Endometrial microvascular endothelial cells (primary cell): ENCODE results near the gene MAK. TPM values are rescaled to one million over a fixed set of nuclear protein-coding genes. Genes with fewer than 3 reads are reported as not detected.
"Not testable (repeated sequence)": the region's sequence is repeated elsewhere in the genome, so short reads cannot be mapped to it uniquely, and the experiment has no call there.

Source experiments
- in situ Hi-C: cut with HindIII; loops from 2 replicates; pipeline ENCODE4 v1.10.0; 2017; ENCODE audit warnings: low sequenced_read_pairs, low pct_unique_long_range_greater_than_20kb; ENCODE audit errors: inconsistent ontology term
- total RNA-seq: library from RNA; depleted of rRNA; stranded (reverse); fragments of >200 nt; gene quantifications from one replicate; pipeline ENCODE4 v1.2.3, GENCODE V29; 2015; ENCODE audit errors: inconsistent ontology term

MAK gene
- total RNA-seq, 1 donor from 2014 or later, result not detected

DNA sequence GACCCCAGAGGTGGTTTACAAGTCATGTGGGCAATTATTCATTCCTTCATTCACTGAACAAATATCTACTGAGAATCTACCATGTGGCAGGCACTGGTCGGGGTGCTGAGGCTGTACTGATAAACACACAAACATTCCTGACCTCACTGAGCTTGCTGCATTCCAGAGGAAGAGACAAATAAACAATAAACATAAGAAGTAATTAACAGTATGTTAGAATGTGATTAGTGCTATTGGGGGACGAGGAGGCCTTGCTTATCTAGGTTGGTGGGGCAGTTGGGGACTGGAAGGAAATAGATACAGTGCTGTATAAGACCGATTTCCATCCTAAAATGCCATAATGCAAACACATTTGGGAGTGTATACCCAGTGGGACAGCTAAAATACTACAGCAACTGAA is 44.1 kb downstream of the MAK start:
- in situ Hi-C loops, result no loop called here

DNA sequence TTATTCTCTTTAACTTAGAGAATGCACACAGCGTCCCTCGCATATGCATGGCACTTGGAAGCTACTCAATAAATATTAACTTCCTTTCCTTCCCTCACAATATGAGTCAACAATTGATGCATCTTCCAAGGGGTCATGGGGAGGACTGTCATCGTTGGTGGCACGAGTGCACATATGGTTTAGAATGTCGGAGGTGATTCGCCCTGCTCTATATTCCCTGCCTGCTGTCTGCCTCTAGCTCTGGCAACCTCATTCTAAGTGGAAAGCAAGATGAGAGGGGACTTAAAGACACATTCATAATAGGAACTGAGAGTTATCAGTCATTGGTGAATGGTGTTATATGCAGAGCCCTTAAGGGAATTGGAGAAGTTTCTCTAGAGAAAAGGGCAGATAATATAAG is 44.6 kb downstream of the MAK start:
- in situ Hi-C loops, result no loop called here

DNA sequence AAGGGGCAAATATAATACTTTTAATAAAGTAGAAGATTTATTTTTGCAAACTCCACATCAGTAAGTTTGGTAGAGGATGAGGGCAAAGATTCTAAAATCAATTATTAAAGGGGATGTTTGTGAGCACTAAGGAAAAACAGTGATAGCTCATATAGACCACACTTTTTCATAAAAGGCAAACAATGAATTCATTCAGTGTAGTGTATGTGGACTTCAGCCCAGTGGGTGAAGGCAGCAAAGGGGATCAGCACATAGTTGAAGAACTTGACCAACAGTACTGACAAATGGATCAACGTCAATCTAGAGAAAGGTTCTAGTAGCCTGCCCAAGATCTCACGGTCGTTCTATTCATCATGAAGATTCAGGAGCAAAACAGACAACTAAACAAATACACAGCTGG is 45.3 kb downstream of the MAK start:
- in situ Hi-C loops, result no loop called here

DNA sequence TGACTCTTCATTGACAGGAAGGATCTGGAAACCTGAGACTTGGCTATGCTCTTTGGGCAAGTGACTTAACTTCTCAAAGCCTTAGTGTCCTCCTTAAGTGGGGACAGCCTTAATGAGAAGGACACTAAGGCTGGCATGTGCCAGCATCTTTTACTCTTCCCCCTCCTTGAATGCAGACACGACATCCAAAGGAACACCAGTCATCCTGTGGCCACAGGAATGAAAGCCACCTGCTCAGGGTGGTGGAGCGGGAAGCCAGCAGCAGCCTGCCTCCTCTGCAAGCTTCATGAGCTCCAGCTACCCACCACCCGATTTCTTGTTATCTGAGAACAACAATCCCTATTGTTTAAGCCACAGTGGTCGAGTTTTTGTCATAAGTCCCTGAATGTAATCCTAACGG is 46.2 kb downstream of the MAK start:
- in situ Hi-C loops, result no loop called here

DNA sequence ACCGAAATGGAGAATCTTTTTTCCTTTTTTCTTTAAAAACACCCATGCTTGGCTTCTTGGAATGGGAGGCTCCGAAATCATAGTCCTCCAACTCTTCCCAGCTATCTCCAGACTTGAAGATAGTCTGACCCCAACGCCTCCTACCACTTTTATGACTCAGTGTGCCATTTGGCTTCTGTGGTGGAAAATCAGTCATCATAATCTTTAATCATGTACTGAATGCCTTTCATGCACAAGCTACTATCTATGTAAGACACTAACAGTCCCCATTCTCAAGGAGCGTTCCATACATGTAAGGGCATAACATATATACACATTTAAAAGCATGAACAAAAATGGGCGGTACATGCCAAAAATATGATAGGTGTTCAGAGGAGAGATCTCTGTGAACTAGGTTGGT is 46.7 kb downstream of the MAK start:
- in situ Hi-C loops, result no loop called here

DNA sequence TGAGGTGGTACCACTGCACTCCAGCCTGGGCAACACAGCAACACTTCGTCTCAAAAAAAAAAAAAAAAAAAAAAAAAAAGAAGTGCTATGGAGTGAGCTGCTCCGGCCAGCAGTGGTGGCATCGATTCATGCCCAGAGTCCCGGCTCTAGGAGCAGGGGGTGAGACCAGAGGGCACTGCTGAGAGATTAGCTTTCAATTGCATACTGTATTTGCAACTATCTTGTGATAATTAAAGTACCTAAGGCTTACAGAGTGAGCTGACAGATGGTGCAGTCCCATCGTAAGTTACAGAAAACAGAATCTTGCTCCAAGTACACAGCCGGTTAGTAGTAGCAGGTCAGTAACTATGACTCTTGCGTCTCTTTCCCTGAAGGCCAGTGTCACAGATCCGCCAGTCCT is 59.3 kb downstream of the MAK start:
- in situ Hi-C loops, result no loop called here

DNA sequence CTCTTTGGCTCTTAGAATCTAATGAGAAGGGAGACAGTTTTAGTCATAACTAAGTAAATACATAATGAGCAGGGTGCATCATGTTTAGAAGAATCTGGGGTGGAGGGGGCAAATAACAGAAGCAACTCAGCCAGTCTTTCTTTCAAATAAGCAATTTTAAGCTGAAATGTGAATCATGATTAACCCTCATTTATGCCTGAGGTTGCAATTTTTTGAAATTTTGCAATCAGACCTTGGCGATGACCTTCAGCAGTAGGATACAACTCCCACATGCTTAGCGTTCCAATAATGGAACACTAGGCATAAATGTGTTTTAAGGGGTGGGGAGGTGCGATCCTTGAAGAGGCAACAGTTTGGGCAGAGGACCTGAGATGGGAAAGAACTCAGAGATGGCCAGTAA is 60.1 kb downstream of the MAK start:
- in situ Hi-C loops, result no loop called here

DNA sequence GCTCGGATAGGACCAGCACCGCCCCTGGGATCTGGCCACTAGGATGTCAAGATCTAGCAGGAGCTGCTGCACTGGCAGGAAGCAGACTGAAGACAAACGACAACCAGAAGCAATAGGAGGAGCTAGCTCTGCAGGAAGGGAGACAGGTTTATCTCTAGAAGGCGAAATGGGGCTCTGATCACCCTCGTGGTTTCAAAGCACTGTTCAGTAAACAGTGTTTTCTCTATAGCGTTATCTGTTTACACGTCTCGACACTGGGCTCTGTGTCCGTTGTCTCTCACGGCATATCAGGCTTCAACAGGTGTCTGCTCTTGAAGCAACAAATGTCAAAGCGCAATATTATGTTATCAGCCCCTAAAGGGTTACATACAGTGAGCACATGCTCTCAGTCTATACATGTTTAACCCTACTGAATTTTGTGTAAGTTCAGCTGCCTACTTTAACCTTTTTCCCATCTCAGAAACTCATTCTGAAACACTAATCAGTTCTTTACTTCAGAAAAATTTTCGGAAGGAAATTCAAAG is 66.9 kb downstream of the MAK start:
- in situ Hi-C loops, result no loop called here

DNA sequence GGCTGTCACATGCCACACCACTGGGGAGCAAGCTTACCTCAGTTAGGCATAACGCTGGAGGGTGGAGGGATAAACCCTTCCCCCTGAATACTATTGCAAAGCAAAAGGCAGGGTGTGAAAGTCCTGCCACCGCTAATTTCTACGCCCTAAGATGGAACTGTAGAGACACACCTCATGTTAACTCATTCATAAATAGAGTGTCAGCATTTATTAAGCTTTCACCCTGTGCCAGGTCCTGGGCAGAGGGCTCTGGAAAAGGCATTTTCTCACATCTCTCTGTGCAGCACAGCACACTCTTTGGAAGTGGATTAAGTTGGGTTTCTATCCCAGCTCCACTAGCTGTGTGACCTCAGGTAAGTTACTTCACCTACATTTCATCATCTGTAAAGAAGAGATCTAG is 68.9 kb downstream of the MAK start:
- in situ Hi-C loops, result no loop called here

DNA sequence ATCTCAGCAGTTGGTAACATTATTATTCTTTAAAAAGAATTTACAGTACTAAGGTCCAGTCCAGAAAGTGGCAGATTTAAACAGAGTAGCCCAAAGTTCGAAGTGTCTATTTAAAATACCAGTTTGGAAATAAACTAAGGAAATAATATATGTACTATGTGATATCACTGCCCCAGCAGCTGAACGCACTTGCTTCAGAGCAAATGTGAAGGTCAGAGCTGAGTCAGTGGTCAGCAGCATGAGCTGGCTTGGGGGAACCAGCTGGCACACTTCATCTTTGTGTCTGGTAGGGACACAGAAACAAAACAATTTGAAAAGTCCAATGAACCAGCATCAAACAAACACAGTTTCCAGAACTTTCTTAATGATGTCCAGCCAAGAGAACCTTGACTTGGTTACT is 75.3 kb downstream of the MAK start:
- in situ Hi-C loops, result no loop called here

DNA sequence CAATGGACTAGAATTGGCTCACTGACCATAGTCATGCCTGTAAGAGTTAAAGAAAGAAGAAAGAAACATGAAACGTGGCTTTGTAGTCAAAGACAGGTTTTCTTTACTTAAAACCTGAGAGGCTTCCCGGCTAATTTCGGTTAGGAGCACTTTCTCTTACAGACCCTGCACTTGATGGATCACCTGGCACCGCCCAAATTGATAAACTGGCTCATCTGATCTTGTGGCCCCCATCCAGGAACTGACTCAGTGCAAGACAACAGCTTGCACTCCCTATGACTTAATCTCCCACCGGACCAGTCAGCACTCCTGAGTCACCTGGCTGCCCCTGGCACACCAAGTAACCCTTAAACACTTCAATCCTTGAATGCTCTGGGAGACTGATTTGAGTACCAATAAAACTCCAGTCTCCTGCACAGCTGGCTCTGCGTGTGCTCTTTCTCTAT is 78.4 kb downstream of the MAK start:
- in situ Hi-C loops, result no loop called here

DNA sequence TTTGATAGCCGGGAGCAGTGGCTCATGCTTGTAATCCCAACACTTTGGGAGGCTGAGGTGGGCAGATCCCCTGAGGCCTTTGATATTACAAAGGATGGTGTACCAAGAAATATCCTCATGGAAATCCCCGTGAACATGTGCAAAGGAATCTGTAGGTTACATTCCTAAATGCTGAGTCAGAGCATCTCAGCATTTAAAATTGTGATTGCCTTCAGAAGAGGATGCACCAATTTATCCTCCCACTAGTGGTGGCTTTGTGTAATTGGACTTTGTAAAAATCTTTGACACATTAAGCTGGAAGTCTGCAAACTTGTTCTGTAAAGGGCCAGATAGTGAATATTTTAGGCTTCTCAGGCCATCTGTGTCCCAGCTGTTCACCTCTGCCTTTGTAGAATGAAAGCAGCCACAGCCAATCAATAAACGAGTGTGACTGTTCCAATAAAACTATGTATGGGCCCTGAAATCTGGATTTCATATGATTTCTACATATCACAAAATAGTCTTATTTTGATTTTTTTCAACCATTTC is 79.0 kb downstream of the MAK start:
- in situ Hi-C loops, result no loop called here

DNA sequence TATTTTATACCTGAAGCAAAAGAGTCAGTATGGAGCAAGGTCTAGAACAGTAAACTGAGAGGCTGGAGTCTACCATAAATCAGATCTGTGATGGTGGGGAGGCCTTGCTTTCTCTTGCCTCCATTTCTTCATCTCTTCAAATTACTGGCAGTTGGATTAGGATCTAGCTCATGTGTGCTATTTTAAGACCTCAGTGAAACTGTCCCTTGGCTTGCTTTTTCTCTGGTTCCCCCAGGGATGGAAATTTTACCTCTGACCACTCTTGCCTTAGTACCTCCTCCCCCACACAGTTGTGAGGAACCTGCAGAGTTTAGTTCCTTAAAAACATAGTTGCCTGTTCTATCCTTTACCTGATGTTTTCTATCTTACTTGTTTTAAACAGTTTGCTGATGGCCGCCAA is 82.3 kb downstream of the MAK start:
- in situ Hi-C loops, result no loop called here

DNA sequence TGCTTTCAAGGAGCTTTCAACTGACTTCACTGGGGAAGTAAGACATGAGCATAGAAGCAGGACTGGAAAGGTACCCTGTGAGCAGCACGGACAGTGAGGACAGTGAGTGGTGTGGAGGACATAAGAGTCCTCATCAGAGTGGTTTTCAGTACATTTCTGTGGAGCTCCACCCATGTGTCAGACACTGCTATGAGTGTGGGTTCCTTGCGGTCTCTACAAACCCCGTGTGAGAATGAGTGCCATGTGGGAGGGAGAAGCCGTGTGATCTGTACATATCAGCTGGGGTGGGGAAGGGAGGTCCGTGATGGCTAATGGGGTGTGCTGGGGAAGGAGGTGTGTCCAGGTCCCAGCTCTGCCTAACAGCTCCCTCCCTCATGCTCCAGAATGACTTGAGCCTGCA is 86.6 kb downstream of the MAK start:
- in situ Hi-C loops, result not testable (repeated sequence)

DNA sequence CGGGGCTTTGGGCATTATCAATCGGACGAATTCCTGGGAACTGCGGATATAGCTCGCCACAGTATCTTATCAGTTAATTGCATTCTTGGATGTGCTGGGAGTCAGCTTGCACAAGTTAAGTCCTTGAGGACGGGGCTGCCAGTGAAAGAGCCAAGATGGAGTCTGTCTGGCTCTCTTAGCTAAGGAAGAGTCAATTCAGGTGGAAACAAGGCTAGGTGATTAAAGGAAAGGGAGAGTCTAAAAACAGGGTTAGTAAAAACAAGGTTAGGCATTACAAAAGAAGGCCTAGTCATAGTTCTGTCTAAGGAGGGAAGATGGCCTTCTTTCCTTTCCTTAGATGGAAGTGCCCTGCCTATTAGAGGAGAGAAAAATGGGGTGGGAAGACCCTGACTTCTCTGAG is 87.8 kb downstream of the MAK start:
- in situ Hi-C loops, result not testable (repeated sequence)

DNA sequence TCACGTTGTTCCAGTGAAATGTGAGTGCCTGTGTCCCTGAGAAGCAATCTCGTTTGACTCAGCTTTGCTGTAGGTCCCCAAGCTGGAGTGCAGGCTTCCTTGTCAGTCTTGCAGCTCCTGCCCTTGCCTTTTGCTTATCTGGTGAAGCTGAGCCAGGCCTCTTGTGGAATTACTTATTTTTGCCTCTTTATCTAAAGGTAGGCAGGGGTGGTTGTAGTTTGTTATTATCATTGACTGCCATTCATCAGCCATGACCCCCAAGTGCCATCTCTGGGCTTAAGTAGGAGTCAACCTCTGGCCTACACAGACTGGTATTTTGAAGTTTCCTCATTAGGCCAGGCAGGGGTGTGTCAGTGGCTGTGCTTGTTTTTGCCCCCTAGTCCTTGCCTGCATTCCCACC is 88.6 kb downstream of the MAK start:
- in situ Hi-C loops, result no loop called here

DNA sequence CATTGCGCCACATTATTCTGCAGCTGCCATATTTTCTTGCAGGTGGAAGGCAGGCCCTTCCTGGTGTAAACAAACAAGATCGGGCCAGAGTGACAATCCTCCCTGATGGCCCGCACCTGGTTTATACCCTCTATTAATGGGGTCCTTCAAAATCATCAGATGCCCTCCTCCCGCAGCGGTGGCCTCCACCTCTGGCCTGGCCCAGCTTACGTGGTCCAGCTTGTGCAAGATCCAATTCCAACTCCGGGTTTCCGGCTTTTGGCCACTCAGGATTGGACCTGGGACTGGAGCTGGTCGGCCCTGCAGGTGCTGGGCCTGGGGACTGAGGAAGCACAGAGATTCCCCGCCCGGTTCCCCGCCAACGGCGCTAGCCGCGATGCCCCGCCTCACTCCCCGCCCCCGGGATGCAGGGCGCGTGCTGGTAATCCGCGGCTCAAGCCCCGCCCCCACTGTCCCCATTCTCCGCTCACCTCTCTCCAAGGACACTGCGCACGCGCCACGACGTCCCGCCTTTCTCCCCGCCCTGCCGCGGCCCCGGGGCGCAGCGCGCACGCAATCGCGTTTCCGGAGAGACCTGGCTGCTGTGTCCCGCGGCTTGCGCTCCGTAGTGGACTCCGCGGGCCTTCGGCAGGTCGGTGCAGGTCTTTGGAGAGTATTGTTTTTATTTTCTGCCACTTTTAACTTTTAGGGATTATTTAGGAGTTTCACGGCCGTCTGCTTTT is 90.9 kb downstream of the MAK start, which contains the start of gene TMEM14B:
TMEM14B (plus strand) TSS at position 555 of the 722 bp plus-strand sequence. CDS start 1,441 bp downstream, outside the sequence.
- in situ Hi-C loops, result no loop called here

DNA sequence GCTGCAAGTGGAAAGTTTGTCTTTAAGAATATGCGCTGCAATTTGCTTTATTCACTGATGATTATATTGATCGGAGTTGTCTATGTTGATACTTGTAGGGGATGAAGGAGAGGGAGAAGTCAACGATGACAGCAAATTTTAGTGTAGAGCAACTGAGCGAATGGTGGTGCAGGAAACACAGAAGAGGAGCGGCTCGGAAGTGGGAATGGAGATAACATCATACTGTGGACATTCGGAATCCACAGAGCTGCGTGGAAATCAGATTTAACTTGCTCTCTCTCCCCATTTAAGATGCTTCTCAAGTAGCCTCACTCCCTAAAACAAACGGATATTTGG is 91.5 kb downstream of the MAK start:
- in situ Hi-C loops, result no loop called here

DNA sequence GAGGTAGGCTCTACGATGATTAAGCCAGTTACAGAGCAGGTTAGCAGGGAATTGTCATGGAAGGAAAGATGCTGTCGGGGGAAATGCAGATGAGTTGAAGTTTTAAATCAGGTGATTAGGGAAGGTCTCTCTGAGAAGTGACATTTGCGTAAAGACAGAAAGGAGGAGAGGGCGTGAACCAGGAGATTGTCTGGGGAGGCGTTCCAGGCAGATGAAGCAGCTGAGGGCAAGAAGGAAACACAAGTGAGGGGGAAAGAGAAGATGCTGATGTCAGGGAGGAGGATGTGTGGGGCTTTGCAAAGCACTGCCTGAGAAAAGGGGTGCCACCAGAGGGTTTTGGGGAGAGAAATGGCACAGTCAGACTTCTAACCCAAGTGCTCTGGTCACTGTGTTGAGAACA is 93.2 kb downstream of the MAK start:
- in situ Hi-C loops, result no loop called here

DNA sequence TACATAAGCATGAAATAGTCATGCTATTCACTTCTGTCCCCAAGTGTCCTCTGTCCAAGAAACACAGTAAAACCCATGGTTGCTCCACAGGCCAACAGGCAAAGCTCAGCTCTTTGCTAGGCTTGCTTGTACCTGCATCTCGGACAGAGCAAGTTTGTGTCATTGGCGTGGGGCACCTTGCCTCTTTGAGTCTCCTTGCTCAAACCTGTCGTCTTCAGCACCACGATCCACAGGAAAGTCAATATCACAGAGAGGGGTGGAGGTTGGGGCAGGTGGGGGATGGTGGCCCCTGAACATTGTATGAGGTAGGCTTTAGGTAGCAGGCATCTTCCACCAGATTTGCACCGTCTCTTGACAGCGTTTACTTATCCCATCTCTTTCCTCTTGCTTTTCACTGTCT is 94.8 kb downstream of the MAK start:
- in situ Hi-C loops, result no loop called here

DNA sequence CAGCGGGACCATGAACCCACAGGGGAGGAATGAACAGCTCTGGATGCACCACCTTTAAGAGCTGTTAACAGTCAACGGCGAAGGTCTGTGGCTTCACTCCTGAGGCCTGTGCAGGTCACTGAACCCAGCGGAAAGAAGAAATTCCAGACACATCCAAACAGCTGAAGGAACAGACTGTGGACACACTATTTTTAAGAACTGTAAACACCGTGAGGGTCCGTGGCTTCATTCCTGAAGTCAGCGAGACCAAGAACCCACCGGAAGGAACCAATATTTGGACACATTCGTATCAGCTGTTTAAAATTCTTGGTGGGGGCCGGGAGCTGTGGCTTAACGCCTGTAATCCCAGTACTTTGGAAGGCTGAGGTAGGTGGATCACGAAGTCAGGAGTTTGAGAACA is 96.1 kb downstream of the MAK start:
- in situ Hi-C loops, result no loop called here
